H9 (cell line): ENCODE data around the gene ZIC4. TPM values are rescaled to one million over a fixed set of nuclear protein-coding genes. Genes with fewer than 3 reads are reported as not detected.
A peak's percentile ranks its signal among the peaks of the same experiment; 100 is the strongest.

Experiments
- DNase-seq: peaks from one replicate; pipeline ENCODE4 v3.0.0-alpha.2; 2017
- H2AFZ ChIP-seq: one replicate; pipeline ENCODE4 v1.6.1; 2013; ENCODE audit warnings: mild to moderate bottlenecking, low read length, control low read depth, moderate library complexity
- H2AK5ac ChIP-seq: 2 replicates; pipeline ENCODE4 v1.6.1; 2013; ENCODE audit warnings: low read length, control low read depth, mixed read lengths; ENCODE audit not compliant: insufficient read length
- H2BK120ac ChIP-seq: one replicate; pipeline ENCODE4 v1.6.1; 2013; ENCODE audit warnings: low read depth, mild to moderate bottlenecking, low read length, control low read depth, inconsistent platforms; ENCODE audit not compliant: poor library complexity, severe bottlenecking
- H2BK12ac ChIP-seq: 2 replicates; pipeline ENCODE4 v1.6.1; 2013; ENCODE audit warnings: low read length, control low read depth, mixed read lengths, low read depth; ENCODE audit not compliant: insufficient read length
- H2BK15ac ChIP-seq: 2 replicates; pipeline ENCODE4 v1.6.1; 2013; ENCODE audit warnings: low read depth, low read length, control low read depth
- H2BK20ac ChIP-seq: one replicate; pipeline ENCODE4 v1.6.1; 2013; ENCODE audit warnings: low read depth, mild to moderate bottlenecking, low read length, control low read depth, inconsistent platforms; ENCODE audit not compliant: poor library complexity, severe bottlenecking
- H2BK5ac ChIP-seq: 2 replicates; pipeline ENCODE4 v1.6.1; 2013; ENCODE audit warnings: low read length, control low read depth, mixed read lengths; ENCODE audit not compliant: insufficient read length
- H3K14ac ChIP-seq: 2 replicates; pipeline ENCODE4 v1.6.1; 2013; ENCODE audit warnings: low read length, control low read depth; ENCODE audit not compliant: insufficient read depth
- H3K18ac ChIP-seq: 2 replicates; pipeline ENCODE4 v1.6.1; 2013; ENCODE audit warnings: low read depth, mild to moderate bottlenecking, mixed read lengths, low read length, control low read depth; ENCODE audit not compliant: insufficient read length
- H3K23ac ChIP-seq: 2 replicates; pipeline ENCODE4 v1.6.1; 2013; ENCODE audit warnings: low read length, control low read depth, mixed read lengths, low read depth; ENCODE audit not compliant: insufficient read length
- H3K23me2 ChIP-seq: 2 replicates; pipeline ENCODE4 v1.6.1; 2013; ENCODE audit warnings: low read depth, mild to moderate bottlenecking, mixed read lengths, low read length, control low read depth; ENCODE audit not compliant: insufficient read length, poor library complexity, severe bottlenecking
- H3K27ac ChIP-seq: 2 replicates; pipeline ENCODE4 v1.5.1; 2013; ENCODE audit warnings: low read length, control low read depth, mixed read lengths, low read depth; ENCODE audit not compliant: insufficient read length
- H3K27me3 ChIP-seq: 2 replicates; pipeline ENCODE4 v1.6.1; 2013; ENCODE audit warnings: low read length, control low read depth, inconsistent platforms; ENCODE audit not compliant: insufficient read depth
- H3K4ac ChIP-seq: 2 replicates; pipeline ENCODE4 v1.6.1; 2013; ENCODE audit warnings: low read depth, mild to moderate bottlenecking, control low read depth, inconsistent platforms, low read length, moderate library complexity
- H3K4me1 ChIP-seq: 2 replicates; pipeline ENCODE4 v1.6.1; 2013; ENCODE audit warnings: low read length, control low read depth, inconsistent platforms; ENCODE audit not compliant: insufficient read depth
- H3K4me2 ChIP-seq: 2 replicates; pipeline ENCODE4 v1.6.1; 2013; ENCODE audit warnings: low read length, control low read depth, mixed read lengths; ENCODE audit not compliant: insufficient read length, insufficient read depth
- H3K56ac ChIP-seq: 2 replicates; pipeline ENCODE4 v1.6.1; 2013; ENCODE audit warnings: low read depth, mild to moderate bottlenecking, mixed read lengths, low read length, control low read depth; ENCODE audit not compliant: insufficient read length
- H3K79me1 ChIP-seq: 2 replicates; pipeline ENCODE4 v1.6.1; 2013; ENCODE audit warnings: low read depth, mild to moderate bottlenecking, moderate library complexity, low read length, control low read depth, inconsistent platforms; ENCODE audit not compliant: insufficient read depth, poor library complexity, severe bottlenecking
- H3K79me2 ChIP-seq: 2 replicates; pipeline ENCODE4 v1.6.1; 2013; ENCODE audit warnings: low read length, control low read depth, inconsistent platforms; ENCODE audit not compliant: insufficient read depth
- H3K9ac ChIP-seq: 2 replicates; pipeline ENCODE4 v1.6.1; 2013; ENCODE audit warnings: low read length, control low read depth, mixed read lengths; ENCODE audit not compliant: insufficient read length; ENCODE audit errors: extremely low read depth
- H3K9me3 ChIP-seq: one replicate; pipeline ENCODE4 v1.6.1; 2013; ENCODE audit warnings: low read depth, low read length, inconsistent platforms; ENCODE audit not compliant: control insufficient read depth
- H3T11ph ChIP-seq: one replicate; pipeline ENCODE4 v1.6.1; 2013; ENCODE audit warnings: mild to moderate bottlenecking, low read length, control low read depth, inconsistent platforms
- H4K20me1 ChIP-seq: one replicate; pipeline ENCODE4 v1.6.1; 2013; ENCODE audit not compliant: control insufficient read depth, insufficient read length, insufficient read depth
- H4K5ac ChIP-seq: 2 replicates; pipeline ENCODE4 v1.6.1; 2013; ENCODE audit warnings: low read depth, mild to moderate bottlenecking, mixed read lengths, low read length, control low read depth; ENCODE audit not compliant: insufficient read length
- H4K8ac ChIP-seq: replicated peaks from 2 replicates; pipeline ENCODE4 v1.6.1; 2013; ENCODE audit warnings: low read length, control low read depth, mixed read lengths, low read depth; ENCODE audit not compliant: insufficient read length
- H4K91ac ChIP-seq: 2 replicates; pipeline ENCODE4 v1.6.1; 2013; ENCODE audit warnings: low read depth, mild to moderate bottlenecking, moderate library complexity, mixed read lengths, low read length, control low read depth; ENCODE audit not compliant: insufficient read length
- H3K27ac Mint-ChIP-seq, 3 experiments: 2 replicates in 2 of 3; 3 replicates in 1 of 3; pipeline ENCODE4 v1.8.0; 2020 to 2021; ENCODE audit warnings: mixed read lengths in 3 of 3, mild to moderate bottlenecking in 1 of 3, moderate library complexity in 1 of 3
- H3K27me3 Mint-ChIP-seq: 2 replicates; pipeline ENCODE4 v1.8.0; 2021; ENCODE audit warnings: low read depth, mild to moderate bottlenecking, moderate library complexity, mixed read lengths
- H3K36me3 Mint-ChIP-seq, 3 experiments: 2 replicates in 2 of 3; 3 replicates in 1 of 3; pipeline ENCODE4 v1.8.0; 2020 to 2021; ENCODE audit warnings: low read depth in 3 of 3, mixed read lengths in 3 of 3; ENCODE audit not compliant: insufficient read depth in 1 of 3
- H3K4me1 Mint-ChIP-seq, 2 experiments: 2 replicates each; pipeline ENCODE4 v1.8.0; 2020; ENCODE audit warnings: mixed read lengths in 2 of 2
- H3K4me3 Mint-ChIP-seq, 2 experiments: 2 replicates in 1 of 2; 3 replicates in 1 of 2; pipeline ENCODE4 v1.8.0; 2020 to 2021; ENCODE audit warnings: mild to moderate bottlenecking in 2 of 2, mixed read lengths in 2 of 2, moderate library complexity in 1 of 2
- H3K9me3 Mint-ChIP-seq, 2 experiments: 2 replicates in 1 of 2; 3 replicates in 1 of 2; pipeline ENCODE4 v1.8.0; 2020; ENCODE audit warnings: mild to moderate bottlenecking in 2 of 2, mixed read lengths in 2 of 2, moderate library complexity in 1 of 2
- WGBS: extraction: QIAGEN DNeasy Blood & Tissue Kit; methylation state at CpG from one replicate; pipeline ENCODE4 v1.1.7; 2013; ENCODE audit warnings: missing lambda C conversion rate, low lambda C conversion rate, mixed read lengths; ENCODE audit not compliant: insufficient read length; ENCODE audit errors: extremely low coverage; 5-methylcytosine and 5-hydroxymethylcytosine counted together
- total RNA-seq: library from RNA; stranded (reverse); gene quantifications from 2 replicates; pipeline ENCODE4 v1.2.1, GENCODE V29; 2021
- TF ChIP-seq, protein P1 (sequence below): fragments of 200-600 bp; sonication (generic); conservative IDR thresholded peaks from 3 replicates; pipeline ENCODE4 v1.8.0; 2021; ENCODE audit warnings: antibody characterized with exemption, mild to moderate bottlenecking

Gene ZIC4
- total RNA-seq, 1 experiment from 2014 or later, result not detected

DNA sequence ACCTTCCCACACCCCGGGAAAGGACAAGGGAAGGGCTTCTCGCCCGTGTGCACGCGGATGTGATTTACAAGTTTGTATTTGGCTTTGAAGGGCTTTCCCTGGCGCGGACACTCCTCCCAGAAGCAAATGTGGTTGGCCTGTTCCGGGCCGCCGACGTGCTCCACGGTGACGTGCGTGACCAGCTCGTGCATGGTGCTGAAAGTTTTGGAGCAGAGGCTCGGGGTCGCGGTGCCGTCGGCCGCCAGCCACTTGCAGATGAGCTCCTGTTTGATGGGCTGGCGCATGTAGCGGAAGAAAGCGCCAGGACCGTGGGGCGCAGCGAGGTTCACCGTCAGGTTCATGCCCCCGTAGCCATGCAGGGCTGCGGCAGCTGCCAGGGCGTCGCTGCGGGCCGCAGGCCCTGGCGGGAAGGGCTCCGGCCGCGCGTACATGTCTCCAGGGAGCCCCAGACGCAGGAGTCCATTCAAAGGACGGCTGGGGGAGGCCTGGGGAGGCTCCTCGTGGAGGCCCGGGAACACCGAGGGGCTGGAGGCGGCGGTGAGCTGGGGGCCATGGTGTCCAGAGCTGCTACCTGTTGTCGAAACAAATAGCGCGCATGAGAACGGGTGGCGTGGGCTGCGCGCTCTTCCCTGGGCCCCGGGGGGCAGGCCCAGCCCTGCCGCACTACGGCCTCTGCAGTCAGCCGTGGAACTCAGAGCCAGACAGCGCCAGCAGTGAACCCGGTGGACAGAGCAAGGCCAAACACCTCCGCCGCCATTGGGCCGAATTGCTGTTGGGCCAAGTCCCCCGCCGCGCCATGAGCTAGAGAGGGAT lies 10.2 kb downstream of the ZIC4 start:
- H3K79me1 ChIP-seq, result no peaks in the 10 kb centered on the region
- WGBS, result no CpG with 5 or more reads among the region's 65 CpGs
- H2BK120ac ChIP-seq, result no peak overlapping the region
- Mint-ChIP-seq H3K27me3 (peaks cover 100% of the 10 kb centered on the region), H3K9me3 (peaks cover 6 to 14% of the 10 kb centered on the region in 2 experiments; a peak in 3 of 5 replicates), H3K27ac (no peak overlapping the region), H3K36me3 (peaks cover 0 to 2% (median 0%) of the 10 kb centered on the region in 3 experiments; a peak in 2 of 7 replicates), H3K4me1 (peaks cover 41 to 72% of the 10 kb centered on the region in 2 experiments), H3K4me3 (peak overlapping the region in 1 of 2 experiments; percentile 85; a peak in 3 of 5 replicates)
- DNase-seq, result no peak
- no peak overlapping the region for H4K8ac ChIP-seq
- H3K23me2 ChIP-seq, result peaks cover 31% of the 10 kb centered on the region
- H3K9me3 ChIP-seq, result no peaks in the 10 kb centered on the region
- no peak overlapping the region; the same call in 1 of the 2 replicates for H3K14ac ChIP-seq
- no peak overlapping the region for H3K27ac ChIP-seq
- H3K4me1 ChIP-seq, result peaks cover 3% of the 10 kb centered on the region
- TF ChIP-seq, protein P1, sequence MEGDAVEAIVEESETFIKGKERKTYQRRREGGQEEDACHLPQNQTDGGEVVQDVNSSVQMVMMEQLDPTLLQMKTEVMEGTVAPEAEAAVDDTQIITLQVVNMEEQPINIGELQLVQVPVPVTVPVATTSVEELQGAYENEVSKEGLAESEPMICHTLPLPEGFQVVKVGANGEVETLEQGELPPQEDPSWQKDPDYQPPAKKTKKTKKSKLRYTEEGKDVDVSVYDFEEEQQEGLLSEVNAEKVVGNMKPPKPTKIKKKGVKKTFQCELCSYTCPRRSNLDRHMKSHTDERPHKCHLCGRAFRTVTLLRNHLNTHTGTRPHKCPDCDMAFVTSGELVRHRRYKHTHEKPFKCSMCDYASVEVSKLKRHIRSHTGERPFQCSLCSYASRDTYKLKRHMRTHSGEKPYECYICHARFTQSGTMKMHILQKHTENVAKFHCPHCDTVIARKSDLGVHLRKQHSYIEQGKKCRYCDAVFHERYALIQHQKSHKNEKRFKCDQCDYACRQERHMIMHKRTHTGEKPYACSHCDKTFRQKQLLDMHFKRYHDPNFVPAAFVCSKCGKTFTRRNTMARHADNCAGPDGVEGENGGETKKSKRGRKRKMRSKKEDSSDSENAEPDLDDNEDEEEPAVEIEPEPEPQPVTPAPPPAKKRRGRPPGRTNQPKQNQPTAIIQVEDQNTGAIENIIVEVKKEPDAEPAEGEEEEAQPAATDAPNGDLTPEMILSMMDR, result no peak
- H3K27me3 ChIP-seq, result peaks cover 70% of the 10 kb centered on the region
- no peaks in the 10 kb centered on the region for H4K20me1 ChIP-seq
- no peak overlapping the region for H3K4ac ChIP-seq
- H3K79me2 ChIP-seq, result no peaks in the 10 kb centered on the region
- H3T11ph ChIP-seq, result no peak overlapping the region
- H3K18ac ChIP-seq, result no peak overlapping the region
- H2BK15ac ChIP-seq, result no peak overlapping the region
- H2BK12ac ChIP-seq, result no peak overlapping the region
- H2AK5ac ChIP-seq, result no peak overlapping the region
- no peak overlapping the region for H2BK20ac ChIP-seq
- H2AFZ ChIP-seq, result no peak overlapping the region
- H3K56ac ChIP-seq, result no peak overlapping the region
- H2BK5ac ChIP-seq, result no peak overlapping the region
- no peak overlapping the region for H3K9ac ChIP-seq
- no peak overlapping the region for H4K5ac ChIP-seq
- H3K4me2 ChIP-seq, result peak overlapping the region; percentile 88
- no peak overlapping the region for H3K23ac ChIP-seq
- H4K91ac ChIP-seq, result no peak overlapping the region
